SK-N-MC (cell line): ENCODE measurements around the gene ANAPC2.

Experiments
- DNase-seq: peaks from one replicate; pipeline ENCODE4 v3.0.0-alpha.2; 2011; ENCODE audit warnings: low read depth, low spot score
- H3K27ac ChIP-seq: fragments of 200-600 bp; sonication (generic); 2 replicates; pipeline ENCODE4 v1.5.1; 2016; ENCODE audit warnings: mixed run types
- H3K36me3 ChIP-seq: fragments of 200-600 bp; sonication (generic); 2 replicates; pipeline ENCODE4 v1.6.1; 2017; ENCODE audit warnings: antibody characterized with exemption, low read length, mixed read lengths; ENCODE audit not compliant: insufficient read depth
- H3K4me3 ChIP-seq: fragments of 200-600 bp; sonication (generic); 2 replicates; pipeline ENCODE4 v1.5.1; 2016
- H3K9ac ChIP-seq: fragments of 200-600 bp; sonication (generic); 2 replicates; pipeline ENCODE4 v1.8.0; 2017; ENCODE audit warnings: mixed run types, mixed read lengths; ENCODE audit not compliant: insufficient read length
- H3K9me3 ChIP-seq: fragments of 200-600 bp; sonication (generic); 2 replicates; pipeline ENCODE4 v1.6.1; 2017; ENCODE audit warnings: low read depth, mild to moderate bottlenecking, antibody characterized with exemption, low read length, moderate library complexity, mixed read lengths
- EZH2 ChIP-seq: fragments of 200-600 bp; sonication (generic); IDR thresholded peaks from one replicate; pipeline ENCODE4 v1.6.1; 2017; ENCODE audit warnings: antibody characterized with exemption
- FOXP2 ChIP-seq: optimal IDR thresholded peaks from 2 replicates; pipeline ENCODE3; 2011; ENCODE audit warnings: mild to moderate bottlenecking, moderate library complexity; ENCODE audit not compliant: insufficient read depth; ENCODE audit errors: extremely low read length, control extremely low read depth
- POLR2AphosphoS5 ChIP-seq: IDR thresholded peaks from 2 replicates; pipeline ENCODE4 v1.6.1; 2012; ENCODE audit warnings: mild to moderate bottlenecking, low read depth, low read length, borderline replicate concordance

Gene ANAPC2

GRCh38 chr9:137199411-137200121 lies 11.2 kb upstream of the ANAPC2 start:
- no peak overlapping the region for H3K27ac ChIP-seq
- H3K9me3 ChIP-seq = no peaks in the 10 kb centered on the region
- H3K36me3 ChIP-seq = no peaks in the 10 kb centered on the region
- no peak overlapping the region for H3K9ac ChIP-seq
- peak overlapping the region; percentile 54 for H3K4me3 ChIP-seq
- no peak for DNase-seq
- TF ChIP-seq POLR2AphosphoS5 (no peak), EZH2 (no peak)

- TF ChIP-seq FOXP2 (no peak), EZH2 (no peak), POLR2AphosphoS5 (no peak)
- Histone ChIP-seq H3K9ac (no peak overlapping the region), H3K27ac (no peak overlapping the region), H3K4me3 (no peak overlapping the region), H3K9me3 (no peaks in the 10 kb centered on the region), H3K36me3 (no peaks in the 10 kb centered on the region)
- no peak for DNase-seq
Measured at GRCh38 chr9:137198902-137199283, 10.5 kb upstream of the ANAPC2 start.

- DNase-seq = no peak
- no peak overlapping the region for H3K27ac ChIP-seq
- H3K9me3 ChIP-seq = no peaks in the 10 kb centered on the region
- TF ChIP-seq FOXP2 (no peak), POLR2AphosphoS5 (no peak), EZH2 (no peak)
- no peak overlapping the region for H3K9ac ChIP-seq
- no peak overlapping the region for H3K4me3 ChIP-seq
- no peaks in the 10 kb centered on the region for H3K36me3 ChIP-seq
Measured at GRCh38 chr9:137198051-137198901, 9.9 kb upstream of the ANAPC2 start.

GRCh38 chr9:137195525-137196220 lies 7.3 kb upstream of the ANAPC2 start:
- no peak overlapping the region for H3K27ac ChIP-seq
- H3K4me3 ChIP-seq = no peak overlapping the region
- H3K36me3 ChIP-seq = no peaks in the 10 kb centered on the region
- no peak for DNase-seq
- no peaks in the 10 kb centered on the region for H3K9me3 ChIP-seq
- no peak for TF ChIP-seq FOXP2
- no peak for TF ChIP-seq POLR2AphosphoS5
- no peak for TF ChIP-seq EZH2
- no peak overlapping the region for H3K9ac ChIP-seq

DNA sequence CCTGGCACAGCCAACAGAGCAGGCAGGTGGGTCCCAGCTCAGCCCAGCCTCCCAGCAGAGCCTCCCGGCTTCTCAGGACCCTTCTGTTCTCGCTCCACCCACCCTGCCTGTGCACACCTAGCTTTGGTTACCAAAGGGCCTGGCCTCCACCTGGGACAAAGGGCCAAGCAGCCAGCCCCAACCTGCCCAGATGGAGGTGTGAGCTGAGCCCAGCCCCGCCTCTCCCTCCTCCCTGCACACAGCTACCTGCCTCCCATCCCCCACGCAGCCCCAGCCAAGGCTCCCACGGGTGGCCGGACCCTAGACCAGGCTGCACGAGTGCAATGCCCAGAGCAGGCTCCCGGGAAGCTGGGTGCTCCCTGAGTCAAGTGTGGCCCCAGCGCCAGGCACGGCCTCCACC lies 6.5 kb upstream of the ANAPC2 start:
- no peak overlapping the region for H3K4me3 ChIP-seq
- H3K27ac ChIP-seq = no peak overlapping the region
- TF ChIP-seq FOXP2 = no peak
- no peak for TF ChIP-seq POLR2AphosphoS5
- no peak for TF ChIP-seq EZH2
- H3K36me3 ChIP-seq = peaks cover 4% of the 10 kb centered on the region; the same call in 1 of the 2 replicates
- no peak overlapping the region for H3K9ac ChIP-seq
- H3K9me3 ChIP-seq = no peaks in the 10 kb centered on the region
- no peak for DNase-seq

DNA sequence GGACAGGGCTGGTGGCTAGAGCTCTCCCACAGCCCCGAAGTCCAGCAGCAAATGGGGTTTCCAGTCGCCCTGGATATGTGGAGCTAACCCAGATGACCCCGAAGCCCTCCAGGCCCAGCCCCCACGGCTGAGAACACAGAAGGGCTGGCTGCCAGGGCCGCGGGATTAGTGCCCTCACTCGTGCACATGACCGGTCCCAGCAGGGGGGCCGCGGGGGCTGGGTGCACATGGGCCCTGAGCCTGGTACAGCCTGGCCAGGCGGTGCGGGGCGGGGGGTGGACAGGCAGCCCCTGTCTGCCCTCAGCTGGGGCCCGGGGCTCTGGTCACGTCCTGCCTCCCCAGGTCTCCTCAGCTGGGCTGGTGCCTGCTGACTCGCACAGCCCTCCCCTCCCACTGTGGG lies 6.0 kb upstream of the ANAPC2 start:
- Histone ChIP-seq H3K4me3 (no peak overlapping the region), H3K9me3 (no peaks in the 10 kb centered on the region), H3K9ac (no peak overlapping the region), H3K27ac (no peak overlapping the region), H3K36me3 (peaks cover 6% of the 10 kb centered on the region; the same call in 1 of the 2 replicates)
- no peak for TF ChIP-seq EZH2
- no peak for TF ChIP-seq FOXP2
- TF ChIP-seq POLR2AphosphoS5 = no peak
- no peak for DNase-seq

DNA sequence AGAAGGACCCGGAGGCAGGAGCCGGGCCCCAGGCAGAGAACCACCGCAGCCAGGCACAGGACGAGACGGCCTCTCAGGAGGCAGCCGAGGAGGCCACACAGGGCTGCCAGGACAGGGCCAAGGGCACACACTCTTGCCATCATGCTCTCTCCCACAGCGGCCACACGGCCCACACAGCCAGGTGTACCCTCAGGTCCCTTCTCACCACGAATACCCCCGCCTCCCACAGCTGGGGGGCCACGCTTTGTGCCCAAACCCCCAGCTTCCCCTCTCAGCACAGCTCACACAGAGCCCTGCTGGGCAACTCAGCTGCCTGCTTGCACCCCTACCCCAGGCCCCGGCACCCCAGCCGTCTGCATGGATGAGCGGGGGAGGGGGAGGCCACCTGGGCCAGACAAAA lies 5.4 kb upstream of the ANAPC2 start:
- no peak for TF ChIP-seq POLR2AphosphoS5
- TF ChIP-seq EZH2 = no peak
- no peak for TF ChIP-seq FOXP2
- Histone ChIP-seq H3K9ac (no peak overlapping the region), H3K27ac (no peak overlapping the region), H3K4me3 (no peak overlapping the region), H3K36me3 (peaks cover 6% of the 10 kb centered on the region; the same call in 1 of the 2 replicates), H3K9me3 (no peaks in the 10 kb centered on the region)
- no peak for DNase-seq

DNA sequence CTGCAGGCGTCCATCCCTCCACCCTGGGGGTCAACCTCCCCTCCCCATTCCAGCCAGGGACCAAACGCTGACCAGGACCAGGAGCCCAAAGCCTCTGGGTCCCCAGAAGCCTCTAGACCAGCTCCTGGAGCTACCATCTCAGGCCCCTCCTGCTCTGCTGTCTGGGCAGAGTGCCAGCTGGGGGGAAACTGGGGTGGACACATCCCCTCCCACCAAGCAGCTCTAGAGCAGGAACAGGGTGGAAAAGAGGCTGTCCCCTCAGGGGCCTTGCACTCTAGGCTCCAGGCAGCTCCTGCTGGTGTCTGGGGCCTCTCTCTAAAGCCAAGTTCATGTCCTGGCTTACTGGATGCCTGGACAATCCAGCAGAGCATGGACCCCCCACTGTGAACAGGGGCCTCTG lies 4.5 kb upstream of the ANAPC2 start:
- no peaks in the 10 kb centered on the region for H3K9me3 ChIP-seq
- H3K36me3 ChIP-seq = peaks cover 6% of the 10 kb centered on the region; the same call in 1 of the 2 replicates
- H3K27ac ChIP-seq = no peak overlapping the region
- no peak overlapping the region for H3K4me3 ChIP-seq
- H3K9ac ChIP-seq = no peak overlapping the region
- TF ChIP-seq FOXP2 (no peak), POLR2AphosphoS5 (no peak), EZH2 (no peak)
- DNase-seq = no peak
